ENCODE measurements around the gene PHLDB3. TPM values are rescaled to one million over a fixed set of nuclear protein-coding genes. Genes with fewer than 3 reads are reported as not detected.

The PHLDB3 gene
- total RNA-seq, 1 experiment from 2014 or later, result 36.7 TPM

DNA sequence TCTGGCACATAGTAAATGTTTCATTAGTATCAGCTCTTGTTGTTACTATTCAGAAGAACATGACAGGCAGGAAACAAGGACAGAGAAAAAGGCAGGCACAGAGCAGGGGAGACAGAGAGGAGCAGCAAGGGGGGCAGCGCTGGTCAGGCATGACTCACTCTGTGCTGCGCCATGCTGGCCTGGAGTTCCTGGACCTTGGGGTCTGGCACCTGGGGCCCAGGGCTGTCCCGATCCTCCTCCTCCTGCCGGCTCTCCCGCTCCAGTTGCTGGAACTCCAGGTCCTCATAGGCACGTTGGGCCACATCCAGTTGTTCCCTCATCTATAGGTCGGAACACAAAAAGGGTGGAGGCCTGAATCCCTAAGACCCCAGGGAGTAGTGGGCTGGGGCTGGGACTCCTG is 7.6 kb downstream of the PHLDB3 start:
- H3K27me3 ChIP-seq (ENCODE audit: insufficient read depth, low read depth), result no peaks in the 10 kb centered on the region
- no peaks in the 10 kb centered on the region for H3K4me1 ChIP-seq (replicated peaks; ENCODE audit: insufficient read depth)
- POLR2A ChIA-PET (ENCODE audit: unreplicated experiment), result interaction anchor here (0.5 kb wide), 2 partner anchors 31 to 599 kb away, joined by 4 to 5 read pairs; partner anchors contain the start of gene LYPD3
- H3K9me3 ChIP-seq (ENCODE audit: insufficient read depth, low read depth), result no peaks in the 10 kb centered on the region
- H3K4me2 ChIP-seq, result no peak overlapping the region
- intact Hi-C loops (cut with micrococcal nuclease; ENCODE audit: unreplicated experiment), result no loop called here
- peaks cover 5% of the 10 kb centered on the region; the same call in 1 of the 2 replicates for H3K36me3 ChIP-seq (ENCODE audit: low read depth)
- no peaks in the 10 kb centered on the region for H3K9me2 ChIP-seq (ENCODE audit: insufficient read depth)
- no peak overlapping the region for H3K27ac ChIP-seq
- TF ChIP-seq, protein P1, sequence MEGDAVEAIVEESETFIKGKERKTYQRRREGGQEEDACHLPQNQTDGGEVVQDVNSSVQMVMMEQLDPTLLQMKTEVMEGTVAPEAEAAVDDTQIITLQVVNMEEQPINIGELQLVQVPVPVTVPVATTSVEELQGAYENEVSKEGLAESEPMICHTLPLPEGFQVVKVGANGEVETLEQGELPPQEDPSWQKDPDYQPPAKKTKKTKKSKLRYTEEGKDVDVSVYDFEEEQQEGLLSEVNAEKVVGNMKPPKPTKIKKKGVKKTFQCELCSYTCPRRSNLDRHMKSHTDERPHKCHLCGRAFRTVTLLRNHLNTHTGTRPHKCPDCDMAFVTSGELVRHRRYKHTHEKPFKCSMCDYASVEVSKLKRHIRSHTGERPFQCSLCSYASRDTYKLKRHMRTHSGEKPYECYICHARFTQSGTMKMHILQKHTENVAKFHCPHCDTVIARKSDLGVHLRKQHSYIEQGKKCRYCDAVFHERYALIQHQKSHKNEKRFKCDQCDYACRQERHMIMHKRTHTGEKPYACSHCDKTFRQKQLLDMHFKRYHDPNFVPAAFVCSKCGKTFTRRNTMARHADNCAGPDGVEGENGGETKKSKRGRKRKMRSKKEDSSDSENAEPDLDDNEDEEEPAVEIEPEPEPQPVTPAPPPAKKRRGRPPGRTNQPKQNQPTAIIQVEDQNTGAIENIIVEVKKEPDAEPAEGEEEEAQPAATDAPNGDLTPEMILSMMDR (conservative IDR thresholded peaks at IDR 0.05), result no peak
- no peak for TF ChIP-seq EZH2 (IDR thresholded peaks at IDR 0.05; ENCODE audit: low read depth)
- H3K4me3 ChIP-seq, result no peak overlapping the region
- BruUV-seq (replicated peaks), result no TSS peak
- no peaks in the 10 kb centered on the region for H3K79me2 ChIP-seq (ENCODE audit: low read depth)
- no peaks in the 10 kb centered on the region for H4K20me1 ChIP-seq (ENCODE audit: insufficient read depth)
- no peak overlapping the region for H2AFZ ChIP-seq
- peaks cover 13% of the 10 kb centered on the region; the same call in 1 of the 2 replicates for H3F3A ChIP-seq (ENCODE audit: insufficient read depth, low read depth)
- CTCF ChIA-PET, result no interaction called here
- DNase-seq, result no peak

DNA sequence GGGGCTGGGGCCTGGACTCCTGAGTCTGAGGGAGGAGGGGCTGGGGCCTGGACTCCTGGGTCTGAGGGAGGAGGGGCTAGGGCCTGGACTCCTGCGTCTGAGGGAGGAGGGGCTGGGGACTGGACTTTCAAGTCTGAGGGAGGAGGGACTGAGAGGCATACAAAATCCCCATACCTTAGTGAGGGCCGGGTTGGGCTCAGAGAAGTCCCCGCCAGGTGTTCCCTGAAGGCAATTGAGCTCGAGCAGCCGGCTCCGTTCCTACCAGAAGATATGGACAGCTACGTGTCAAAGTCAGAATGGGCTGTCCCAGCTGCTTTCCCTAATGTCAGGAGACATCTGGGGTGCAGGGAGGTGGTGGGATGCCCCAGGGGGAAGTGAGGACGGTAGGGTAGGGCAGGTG is 9.5 kb downstream of the PHLDB3 start:
- Histone ChIP-seq H3K9me2 (ENCODE audit: insufficient read depth) (no peaks in the 10 kb centered on the region), H3K4me1 (replicated peaks; ENCODE audit: insufficient read depth) (no peaks in the 10 kb centered on the region), H4K20me1 (ENCODE audit: insufficient read depth) (no peaks in the 10 kb centered on the region), H2AFZ (no peak overlapping the region), H3K27ac (no peak overlapping the region), H3K9me3 (ENCODE audit: insufficient read depth, low read depth) (no peaks in the 10 kb centered on the region), H3F3A (ENCODE audit: insufficient read depth, low read depth) (peaks cover 13% of the 10 kb centered on the region; the same call in 1 of the 2 replicates), H3K27me3 (ENCODE audit: insufficient read depth, low read depth) (no peaks in the 10 kb centered on the region), H3K4me3 (no peak overlapping the region), H3K4me2 (no peak overlapping the region), H3K79me2 (ENCODE audit: low read depth) (no peaks in the 10 kb centered on the region), H3K36me3 (ENCODE audit: low read depth) (peaks cover 5% of the 10 kb centered on the region; the same call in 1 of the 2 replicates)
- no TSS peak for BruUV-seq (replicated peaks)
- intact Hi-C loops (cut with micrococcal nuclease; ENCODE audit: unreplicated experiment), result no loop called here
- no peak for DNase-seq
- CTCF ChIA-PET, result interaction anchor here (0.6 kb wide), 1 partner anchor 194 kb away, joined by 9 read pairs; no protein-coding TSS in a partner anchor
- POLR2A ChIA-PET (ENCODE audit: unreplicated experiment), result no interaction called here
- TF ChIP-seq EZH2 (IDR thresholded peaks at IDR 0.05; ENCODE audit: low read depth), result no peak
- TF ChIP-seq, protein P1 (conservative IDR thresholded peaks at IDR 0.05), result no peak

DNA sequence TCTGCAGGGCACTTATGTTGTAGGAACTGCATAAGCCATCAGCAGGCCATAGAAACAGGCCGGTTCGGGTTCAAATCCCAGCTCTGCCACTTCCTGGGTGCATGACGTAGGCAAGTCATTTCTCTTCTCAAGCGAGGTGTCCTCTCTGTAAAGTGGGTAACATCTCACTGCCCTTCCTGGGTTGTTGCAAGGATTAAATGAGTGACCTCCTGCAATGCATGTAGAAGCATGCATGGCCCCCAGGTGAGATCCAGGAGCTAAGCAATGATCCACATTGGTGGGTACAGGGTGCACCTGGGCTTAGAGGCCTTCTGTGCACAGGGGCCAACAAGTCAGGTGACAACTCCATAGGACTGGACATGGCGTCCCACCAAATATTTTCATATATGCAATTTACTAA is 13.8 kb downstream of the PHLDB3 start:
- H3K4me2 ChIP-seq, result no peak overlapping the region
- H3K4me1 ChIP-seq (replicated peaks; ENCODE audit: insufficient read depth), result no peaks in the 10 kb centered on the region
- H4K20me1 ChIP-seq (ENCODE audit: insufficient read depth), result no peaks in the 10 kb centered on the region
- ChIA-PET POLR2A (ENCODE audit: unreplicated experiment) (no interaction called here), CTCF (no interaction called here)
- H3K27ac ChIP-seq, result no peak overlapping the region
- H3F3A ChIP-seq (ENCODE audit: insufficient read depth, low read depth), result 0 out of 2 replicates have a peak, but pooled peaks cover 3% of the 10 kb centered on the region
- no TSS peak for BruUV-seq (replicated peaks)
- H2AFZ ChIP-seq, result no peak overlapping the region
- H3K27me3 ChIP-seq (ENCODE audit: insufficient read depth, low read depth), result no peaks in the 10 kb centered on the region
- intact Hi-C loops (cut with micrococcal nuclease; ENCODE audit: unreplicated experiment), result no loop called here
- TF ChIP-seq, protein P1 (conservative IDR thresholded peaks at IDR 0.05), result no peak
- TF ChIP-seq EZH2 (IDR thresholded peaks at IDR 0.05; ENCODE audit: low read depth), result no peak
- no peaks in the 10 kb centered on the region for H3K9me3 ChIP-seq (ENCODE audit: insufficient read depth, low read depth)
- H3K79me2 ChIP-seq (ENCODE audit: low read depth), result no peaks in the 10 kb centered on the region
- H3K9me2 ChIP-seq (ENCODE audit: insufficient read depth), result no peaks in the 10 kb centered on the region
- no peaks in the 10 kb centered on the region for H3K36me3 ChIP-seq (ENCODE audit: low read depth)
- no peak overlapping the region for H3K4me3 ChIP-seq
- no peak for DNase-seq
